Mesodermal cell (in vitro differentiated cells): Measurements from ENCODE around the gene DUS2.

Source experiments
- H3K27ac ChIP-seq: 2 replicates; pipeline ENCODE4 v1.7.0; 2013; ENCODE audit warnings: mild to moderate bottlenecking, low read depth, low read length, moderate library complexity; ENCODE audit not compliant: severe bottlenecking
- H3K36me3 ChIP-seq: 2 replicates; pipeline ENCODE4 v1.7.1; 2013; ENCODE audit warnings: mild to moderate bottlenecking, low read length, moderate library complexity; ENCODE audit not compliant: control insufficient read depth, insufficient read depth
- H3K4me1 ChIP-seq: one replicate; pipeline ENCODE4 v1.7.1; 2013; ENCODE audit warnings: mild to moderate bottlenecking, low read length; ENCODE audit not compliant: insufficient read depth, control insufficient read depth, poor library complexity, severe bottlenecking
- H3K4me3 ChIP-seq: 2 replicates; pipeline ENCODE4 v1.7.0; 2013; ENCODE audit warnings: low read length, control low read depth, mild to moderate bottlenecking; ENCODE audit not compliant: insufficient read depth, poor library complexity, severe bottlenecking; ENCODE audit errors: extremely low read depth
- H3K9me3 ChIP-seq: 2 replicates; pipeline ENCODE4 v1.7.1; 2013; ENCODE audit warnings: mild to moderate bottlenecking, low read length, moderate library complexity; ENCODE audit not compliant: control insufficient read depth
- WGBS, 2 experiments: methylation state at CpG; one replicate each; pipeline ENCODE4 v1.1.5; 2013; ENCODE audit warnings: missing lambda C conversion rate in 2 of 2; ENCODE audit not compliant: insufficient coverage in 2 of 2; 5-methylcytosine and 5-hydroxymethylcytosine counted together

Gene DUS2

DNA sequence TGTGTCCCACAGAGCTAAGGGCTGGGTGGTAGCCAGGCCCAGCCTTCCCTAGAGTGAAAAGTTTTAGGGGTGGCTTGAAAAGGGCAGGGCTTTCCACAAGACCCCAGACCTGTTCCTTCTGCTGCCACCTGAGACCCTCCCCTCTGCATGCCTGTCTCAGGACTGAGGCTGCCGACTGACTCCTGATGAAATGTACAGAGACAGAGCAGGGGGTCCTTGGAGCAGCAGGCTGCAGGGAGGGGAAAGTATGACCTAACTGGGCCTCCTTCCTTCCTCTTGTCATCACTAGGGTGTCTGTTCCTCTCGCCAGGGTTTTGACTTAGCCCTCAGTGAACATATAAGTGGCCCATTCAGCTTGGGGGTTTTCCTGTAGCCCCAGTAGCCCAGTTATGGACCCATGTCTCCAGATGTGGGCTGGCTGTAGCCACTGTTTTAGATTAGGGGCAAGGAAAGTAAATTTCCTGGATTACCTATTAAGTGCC lies 47.2 kb downstream of the DUS2 start:
- Histone ChIP-seq H3K9me3 (no peaks in the 10 kb centered on the region), H3K27ac (no peak overlapping the region), H3K36me3 (peaks cover 49% of the 10 kb centered on the region), H3K4me3 (no peak overlapping the region), H3K4me1 (peaks cover 14% of the 10 kb centered on the region)
- WGBS, 2 experiments: 100% methylated on average over 1 to 2 of the region's 2 CpGs

DNA sequence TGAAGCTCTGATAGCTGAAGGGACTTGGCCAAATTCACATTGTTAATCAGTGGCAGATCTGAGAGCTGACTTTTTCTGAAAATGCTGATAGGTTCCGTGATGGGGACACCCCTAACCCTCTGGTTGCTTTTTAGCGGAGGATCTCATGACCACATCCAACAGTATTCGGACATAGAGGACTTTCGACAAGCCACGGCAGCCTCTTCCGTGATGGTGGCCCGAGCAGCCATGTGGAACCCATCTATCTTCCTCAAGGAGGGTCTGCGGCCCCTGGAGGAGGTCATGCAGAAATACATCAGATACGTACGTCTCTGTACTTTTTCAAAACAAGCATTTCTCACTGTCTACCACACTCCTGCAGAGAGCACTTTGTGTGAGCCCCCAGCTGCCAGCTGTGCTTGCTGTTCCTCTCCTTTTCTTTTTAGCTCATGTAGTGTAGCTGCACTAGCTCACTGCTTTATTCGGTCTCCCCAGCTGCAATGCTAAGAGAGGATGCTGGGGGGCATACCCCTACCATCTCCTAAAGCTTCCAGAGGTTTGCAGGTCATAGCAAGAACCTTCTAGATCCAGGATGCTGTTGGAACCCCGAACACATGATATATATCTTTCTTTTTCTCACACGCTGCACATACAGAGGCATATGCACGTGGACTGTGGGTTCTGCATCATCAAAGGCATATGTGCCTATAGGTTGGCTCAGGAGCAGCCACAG lies 47.9 kb downstream of the DUS2 start:
- Histone ChIP-seq H3K9me3 (no peaks in the 10 kb centered on the region), H3K4me3 (no peak overlapping the region), H3K36me3 (peaks cover 56% of the 10 kb centered on the region), H3K4me1 (peaks cover 9% of the 10 kb centered on the region), H3K27ac (no peak overlapping the region)
- 93 to 96% methylated on average over 13 to 14 of the region's 14 CpGs for WGBS, 2 experiments

DNA sequence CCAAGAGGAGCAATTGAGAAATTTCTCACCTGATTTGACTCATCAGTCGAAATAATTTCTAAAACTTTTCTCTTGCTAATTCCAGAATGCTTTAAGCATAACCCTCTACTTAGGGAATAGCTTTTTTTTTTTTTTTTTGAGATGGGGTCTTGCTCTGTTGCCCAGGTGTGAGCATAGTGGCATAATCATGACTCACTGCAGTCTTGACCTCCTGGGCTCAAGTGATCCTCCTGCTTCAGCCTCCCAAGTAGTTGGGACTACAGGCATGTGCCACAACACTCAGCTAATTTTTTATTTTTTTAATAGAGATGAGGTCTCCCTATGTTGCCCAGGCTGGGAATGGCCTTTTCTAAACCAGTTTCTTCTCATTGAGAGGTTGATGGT lies 48.4 kb downstream of the DUS2 start:
- Histone ChIP-seq H3K4me3 (no peak overlapping the region), H3K4me1 (peaks cover 6% of the 10 kb centered on the region), H3K9me3 (no peaks in the 10 kb centered on the region), H3K36me3 (peaks cover 54% of the 10 kb centered on the region), H3K27ac (no peak overlapping the region)
- WGBS, 2 experiments: 83% methylated on average over 1 of the region's 1 CpG; no CpG with 5 or more reads in 1 of the 2 experiments

DNA sequence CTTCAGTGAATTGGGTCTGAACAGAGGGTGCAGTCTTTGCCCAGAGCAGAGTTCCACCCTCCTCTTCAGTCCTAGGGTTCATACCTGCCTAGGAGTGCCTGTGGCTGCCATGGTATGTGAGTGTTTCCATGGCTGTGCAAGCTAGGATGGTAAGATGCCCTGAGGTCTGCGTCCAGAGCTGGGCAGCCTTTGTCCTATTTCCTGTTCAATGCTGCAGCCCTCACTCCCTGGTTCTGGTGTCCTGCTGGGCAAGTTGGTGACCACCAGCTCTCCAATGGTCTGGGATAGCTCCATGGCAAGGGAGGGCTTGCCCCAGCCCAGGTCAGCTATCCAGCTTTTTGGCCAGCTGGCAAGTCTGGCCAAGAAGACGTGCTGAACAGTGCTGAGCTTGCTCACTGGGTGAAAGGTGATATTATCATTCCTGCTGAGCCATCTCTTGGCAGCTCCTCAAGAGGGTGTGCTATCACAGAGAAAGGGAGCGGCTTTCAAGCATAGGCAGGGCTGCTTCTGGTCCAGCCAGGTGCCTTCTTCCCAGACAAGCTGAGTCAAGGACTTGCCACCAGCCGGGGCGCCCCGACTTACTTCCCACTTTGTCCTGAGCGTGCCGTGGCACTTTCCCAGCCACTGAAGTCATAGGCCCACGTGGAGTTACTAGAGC lies 49.1 kb downstream of the DUS2 start:
- no peak overlapping the region for H3K4me3 ChIP-seq
- H3K4me1 ChIP-seq: peaks cover 6% of the 10 kb centered on the region
- no peaks in the 10 kb centered on the region for H3K9me3 ChIP-seq
- 95 to 96% methylated on average over 6 to 7 of the region's 9 CpGs for WGBS, 2 experiments
- H3K36me3 ChIP-seq: peaks cover 58% of the 10 kb centered on the region
- H3K27ac ChIP-seq: no peak overlapping the region

DNA sequence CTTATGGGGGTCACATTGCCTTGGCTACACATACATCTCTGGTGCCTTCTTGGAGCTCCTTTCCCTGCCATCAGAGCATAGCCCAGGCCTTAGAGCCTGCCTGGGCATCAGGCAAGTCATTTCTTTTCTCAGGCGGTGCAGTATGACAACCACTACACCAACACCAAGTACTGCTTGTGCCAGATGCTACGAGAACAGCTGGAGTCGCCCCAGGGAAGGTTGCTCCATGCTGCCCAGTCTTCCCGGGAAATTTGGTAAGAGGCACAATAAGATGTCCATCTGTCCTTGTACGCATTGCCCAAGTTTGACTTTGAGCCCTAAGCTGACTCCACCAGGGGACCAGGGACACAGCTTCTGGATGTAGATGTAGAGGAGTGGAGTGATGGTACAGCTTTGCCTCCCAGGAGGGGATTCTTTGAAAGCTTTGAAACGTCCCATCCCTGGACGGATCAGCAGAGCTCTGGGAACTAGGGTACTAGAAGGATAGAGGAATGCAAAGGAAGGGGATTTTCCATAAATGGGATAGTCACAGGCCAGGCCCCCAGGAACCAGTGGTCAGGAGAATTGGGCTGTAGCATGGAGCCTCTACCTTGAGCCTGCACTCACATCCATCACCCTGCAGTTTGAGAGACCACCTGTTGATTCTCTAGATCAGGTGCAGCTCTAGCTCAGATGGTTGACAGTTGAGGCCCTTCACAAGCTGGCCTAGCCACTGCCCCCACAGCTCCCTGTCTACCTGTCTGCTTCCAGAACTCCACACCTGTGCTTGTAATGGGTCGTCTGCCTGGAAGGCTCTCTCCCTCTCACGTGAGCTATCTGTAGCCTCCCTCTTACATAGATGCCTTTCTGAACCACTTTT lies 51.0 kb downstream of the DUS2 start:
- peaks cover 6% of the 10 kb centered on the region for H3K4me1 ChIP-seq
- H3K4me3 ChIP-seq: no peak overlapping the region
- H3K27ac ChIP-seq: no peak overlapping the region
- H3K36me3 ChIP-seq: peaks cover 70% of the 10 kb centered on the region
- H3K9me3 ChIP-seq: no peaks in the 10 kb centered on the region
- WGBS, 2 experiments: 92 to 96% methylated on average over 9 of the region's 9 CpGs

DNA sequence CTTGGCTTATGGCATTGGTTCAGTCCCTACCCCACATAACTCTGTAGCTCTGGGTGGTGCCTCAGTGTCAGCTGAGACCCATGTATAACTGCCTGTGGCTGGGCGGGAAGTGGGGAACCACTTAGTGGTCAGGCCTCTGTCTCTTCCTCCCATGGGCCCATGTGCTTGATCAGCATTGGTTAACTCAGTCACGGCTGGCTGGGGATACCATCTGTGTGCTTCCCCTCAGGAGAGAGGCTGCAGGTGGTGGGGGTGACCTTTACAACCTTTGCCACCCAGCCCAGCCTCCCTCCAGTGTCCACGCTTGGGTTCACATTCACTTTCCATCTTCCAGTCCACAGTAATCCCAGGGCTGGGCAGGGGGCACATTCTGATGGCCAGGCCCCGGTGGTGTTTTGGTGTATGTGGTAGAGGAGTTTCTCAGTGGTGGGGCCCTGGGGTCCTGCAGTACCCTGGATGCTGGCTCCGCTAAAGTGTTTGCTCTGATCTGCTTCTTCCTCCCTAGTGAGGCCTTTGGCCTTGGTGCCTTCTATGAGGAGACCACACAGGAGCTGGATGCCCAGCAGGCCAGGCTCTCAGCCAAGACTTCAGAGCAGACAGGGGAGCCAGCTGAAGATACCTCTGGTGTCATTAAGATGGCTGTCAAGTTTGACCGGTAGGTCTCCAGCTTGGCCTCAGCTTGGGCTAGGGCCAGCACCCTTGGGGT lies 51.9 kb downstream of the DUS2 start:
- 96 to 98% methylated on average over 4 of the region's 6 CpGs for WGBS, 2 experiments
- no peaks in the 10 kb centered on the region for H3K9me3 ChIP-seq
- no peak overlapping the region for H3K4me3 ChIP-seq
- peaks cover 71% of the 10 kb centered on the region for H3K36me3 ChIP-seq
- H3K4me1 ChIP-seq: peaks cover 8% of the 10 kb centered on the region
- H3K27ac ChIP-seq: no peak overlapping the region

DNA sequence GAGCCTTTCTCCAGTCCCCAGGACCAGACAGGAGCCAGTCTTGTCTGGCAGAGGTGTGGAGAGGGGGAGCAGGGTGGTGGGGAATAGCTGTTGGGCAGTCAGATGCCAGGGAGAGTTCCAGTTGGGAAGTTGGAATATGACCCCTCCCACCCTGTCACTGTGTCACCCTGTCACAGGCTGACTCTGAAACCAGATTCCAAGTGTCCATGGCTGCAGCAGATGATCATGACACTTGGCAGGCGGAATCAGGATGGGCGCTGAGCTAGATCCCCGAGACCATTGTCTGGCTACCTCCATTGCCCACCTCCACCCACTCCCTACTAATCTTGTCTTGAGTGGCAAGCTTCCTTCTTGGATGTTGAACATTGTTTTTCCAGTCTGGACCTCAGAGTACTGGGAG lies 52.9 kb downstream of the DUS2 start:
- peaks cover 62% of the 10 kb centered on the region for H3K36me3 ChIP-seq
- WGBS, 2 experiments: 84 to 100% methylated on average over 3 of the region's 3 CpGs
- H3K27ac ChIP-seq: no peak overlapping the region
- peaks cover 3% of the 10 kb centered on the region for H3K4me1 ChIP-seq
- no peaks in the 10 kb centered on the region for H3K9me3 ChIP-seq
- no peak overlapping the region for H3K4me3 ChIP-seq

DNA sequence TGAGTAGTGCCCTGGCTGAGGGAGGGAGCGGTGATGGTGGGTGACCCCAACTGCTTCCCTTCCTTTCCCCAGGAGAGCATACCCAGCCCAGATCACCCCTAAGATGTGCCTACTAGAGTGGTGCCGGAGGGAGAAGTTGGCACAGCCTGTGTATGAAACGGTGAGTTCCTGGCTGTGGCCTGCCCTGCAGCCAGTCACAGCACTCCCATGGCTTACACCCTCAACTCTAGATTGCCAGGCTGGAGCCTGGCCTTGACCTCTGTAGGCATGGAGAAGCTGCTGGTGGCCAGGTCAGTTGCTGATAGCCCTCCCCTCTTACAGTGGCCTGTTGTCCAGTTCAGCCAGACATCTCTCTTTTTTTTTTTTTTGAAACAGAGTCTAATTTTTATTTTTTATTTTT lies 53.5 kb downstream of the DUS2 start:
- peaks cover 3% of the 10 kb centered on the region for H3K4me1 ChIP-seq
- no peak overlapping the region for H3K4me3 ChIP-seq
- no peak overlapping the region for H3K27ac ChIP-seq
- 63 to 100% methylated on average over 1 to 2 of the region's 3 CpGs for WGBS, 2 experiments
- no peaks in the 10 kb centered on the region for H3K9me3 ChIP-seq
- peaks cover 56% of the 10 kb centered on the region for H3K36me3 ChIP-seq

DNA sequence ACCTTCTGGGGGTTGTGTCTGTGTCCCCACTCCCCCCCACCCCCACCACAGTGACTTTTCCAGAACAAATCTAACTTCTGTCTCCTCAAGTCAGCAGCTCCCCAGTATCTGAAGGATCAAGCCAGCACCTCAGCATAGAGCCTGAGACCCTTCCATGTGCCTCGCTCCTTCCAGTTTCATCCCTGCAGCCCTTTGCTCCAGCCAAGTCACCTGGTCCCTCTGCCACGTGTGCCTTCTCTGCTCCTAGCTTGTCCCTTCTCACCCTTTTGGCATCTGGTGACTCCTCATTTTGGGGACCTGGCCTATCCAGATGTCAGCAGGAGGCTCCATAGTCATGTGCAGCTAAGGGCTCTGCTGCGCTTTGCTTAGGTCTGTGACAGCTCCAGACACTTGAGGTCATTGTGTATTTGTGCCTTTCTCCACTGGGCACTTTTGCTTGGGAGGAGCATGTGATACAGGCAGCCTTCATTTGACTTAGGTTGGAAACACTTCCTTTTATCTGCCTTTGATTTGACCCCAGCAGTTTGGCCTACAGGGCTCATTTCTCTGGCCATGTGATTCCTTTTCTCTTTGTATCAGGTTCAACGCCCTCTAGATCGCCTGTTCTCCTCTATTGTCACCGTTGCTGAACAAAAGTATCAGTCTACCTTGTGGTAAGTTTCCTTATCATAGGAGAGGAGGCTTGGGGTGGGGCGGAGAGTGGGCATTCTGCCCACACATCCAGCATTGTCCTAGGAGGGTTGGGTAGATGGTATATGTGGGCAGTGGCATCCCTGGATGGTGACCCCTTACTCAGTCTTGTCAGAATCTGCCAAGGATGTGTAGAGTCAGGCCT lies 55.0 kb downstream of the DUS2 start:
- H3K4me3 ChIP-seq: no peak overlapping the region

More for the DNA sequence above, 55.0 kb downstream of the DUS2 start:
- Histone ChIP-seq H3K36me3 (peaks cover 46% of the 10 kb centered on the region), H3K27ac (no peak overlapping the region), H3K9me3 (no peaks in the 10 kb centered on the region), H3K4me1 (peaks cover 5% of the 10 kb centered on the region)
- WGBS, 2 experiments: 93 to 100% methylated on average over 6 of the region's 7 CpGs
